Measurements from ENCODE around the gene MRPL52.
A peak's percentile ranks its signal among the peaks of the same experiment; 100 is the strongest.

MRPL52 gene

DNA sequence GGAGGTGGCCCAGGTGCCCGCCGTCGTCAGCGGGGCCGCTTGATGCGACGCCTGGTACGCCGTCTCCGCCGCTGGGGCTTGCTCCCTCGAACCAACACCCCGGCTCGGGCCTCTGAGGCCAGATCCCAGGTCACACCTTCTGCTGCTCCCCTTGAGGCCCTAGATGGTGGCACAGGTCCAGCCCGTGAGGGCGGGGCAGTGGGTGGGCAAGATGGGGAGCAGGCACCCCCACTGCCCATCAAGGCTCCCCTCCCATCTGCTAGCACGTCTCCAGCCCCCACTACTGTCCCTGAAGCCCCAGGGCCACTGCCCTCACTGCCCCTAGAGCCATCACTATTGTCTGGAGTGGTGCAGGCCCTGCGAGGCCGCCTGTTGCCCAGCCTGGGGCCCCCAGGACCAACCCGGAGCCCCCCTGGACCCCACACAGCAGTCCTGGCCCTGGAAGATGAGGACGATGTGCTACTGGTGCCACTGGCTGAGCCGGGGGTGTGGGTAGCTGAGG lies 47.4 kb downstream of the MRPL52 start:
- in situ Hi-C loops (cut with HindIII; ENCODE audit: low pct_ligation_motif_present, low sequenced_read_pairs): no loop called here
- TF ChIP-seq, protein P1, sequence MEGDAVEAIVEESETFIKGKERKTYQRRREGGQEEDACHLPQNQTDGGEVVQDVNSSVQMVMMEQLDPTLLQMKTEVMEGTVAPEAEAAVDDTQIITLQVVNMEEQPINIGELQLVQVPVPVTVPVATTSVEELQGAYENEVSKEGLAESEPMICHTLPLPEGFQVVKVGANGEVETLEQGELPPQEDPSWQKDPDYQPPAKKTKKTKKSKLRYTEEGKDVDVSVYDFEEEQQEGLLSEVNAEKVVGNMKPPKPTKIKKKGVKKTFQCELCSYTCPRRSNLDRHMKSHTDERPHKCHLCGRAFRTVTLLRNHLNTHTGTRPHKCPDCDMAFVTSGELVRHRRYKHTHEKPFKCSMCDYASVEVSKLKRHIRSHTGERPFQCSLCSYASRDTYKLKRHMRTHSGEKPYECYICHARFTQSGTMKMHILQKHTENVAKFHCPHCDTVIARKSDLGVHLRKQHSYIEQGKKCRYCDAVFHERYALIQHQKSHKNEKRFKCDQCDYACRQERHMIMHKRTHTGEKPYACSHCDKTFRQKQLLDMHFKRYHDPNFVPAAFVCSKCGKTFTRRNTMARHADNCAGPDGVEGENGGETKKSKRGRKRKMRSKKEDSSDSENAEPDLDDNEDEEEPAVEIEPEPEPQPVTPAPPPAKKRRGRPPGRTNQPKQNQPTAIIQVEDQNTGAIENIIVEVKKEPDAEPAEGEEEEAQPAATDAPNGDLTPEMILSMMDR (IDR thresholded peaks at IDR 0.05; ENCODE audit: low read depth, low read length, missing control alignments): no peak
- H3K36me3 ChIP-seq (replicated peaks): peaks cover 59% of the 10 kb centered on the region

DNA sequence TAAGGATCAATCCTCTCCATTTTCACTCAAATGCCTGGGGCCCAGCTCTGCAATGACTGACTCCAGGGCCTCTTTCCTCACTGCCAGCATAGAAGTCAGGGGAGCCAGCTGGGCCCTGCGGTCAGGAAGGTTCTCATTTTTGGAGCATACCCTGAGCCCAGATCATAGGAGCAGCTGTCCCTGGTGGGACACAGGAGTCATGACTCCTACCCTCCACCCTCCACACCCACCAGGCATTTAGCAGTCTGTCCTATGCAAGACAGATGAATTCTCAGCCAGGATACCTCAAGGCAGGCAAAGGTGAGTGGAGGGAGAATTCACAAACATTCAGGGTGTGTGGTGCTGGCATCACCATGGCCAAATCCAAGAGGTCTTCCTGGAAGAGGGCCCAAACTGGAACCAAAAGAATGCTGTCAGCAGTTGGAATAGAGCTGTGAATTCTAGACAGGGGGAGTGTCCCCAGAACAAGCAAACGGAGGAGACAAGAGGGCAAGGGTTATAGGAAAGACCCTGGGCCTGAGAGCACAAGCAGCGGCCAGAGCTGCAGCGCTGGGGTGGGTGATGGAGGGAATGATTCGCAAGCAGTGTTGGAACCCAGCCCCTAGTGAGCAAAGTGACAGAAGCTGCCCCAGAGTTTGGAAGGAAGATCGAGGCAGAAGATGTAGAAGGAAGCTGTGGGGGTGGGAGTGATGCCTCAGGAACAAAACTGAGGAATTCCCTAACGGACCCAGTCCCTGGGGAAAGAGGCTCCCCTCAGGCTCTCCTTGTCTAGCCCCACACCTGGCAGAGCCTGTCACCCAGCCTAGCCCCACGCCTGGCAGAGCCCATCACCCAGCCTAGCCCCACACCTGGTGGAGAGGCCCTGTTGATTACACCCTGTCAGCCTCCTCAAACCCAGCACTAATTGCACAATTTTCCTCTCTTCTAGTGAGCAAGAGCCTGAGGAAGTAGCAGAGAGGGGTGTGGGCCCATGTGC lies 48.9 kb downstream of the MRPL52 start:
- TF ChIP-seq, protein P1 (IDR thresholded peaks at IDR 0.05; ENCODE audit: low read depth, low read length, missing control alignments): no peak
- no peak overlapping the region for H3K27ac ChIP-seq
- no peak overlapping the region for H3K4me3 ChIP-seq (ENCODE audit: low read depth, low read length)
- peaks cover 56% of the 10 kb centered on the region for H3K36me3 ChIP-seq (replicated peaks)
- H3K27me3 ChIP-seq (replicated peaks): no peaks in the 10 kb centered on the region
- in situ Hi-C loops (cut with HindIII; ENCODE audit: low pct_ligation_motif_present, low sequenced_read_pairs): no loop called here
- DNase-seq: no peak

More for the DNA sequence above, 47.4 kb downstream of the MRPL52 start:
- Histone ChIP-seq H3K4me3 (ENCODE audit: low read depth, low read length) (no peak overlapping the region), H3K27ac (no peak overlapping the region), H3K27me3 (replicated peaks) (no peaks in the 10 kb centered on the region)
- DNase-seq: no peak

DNA sequence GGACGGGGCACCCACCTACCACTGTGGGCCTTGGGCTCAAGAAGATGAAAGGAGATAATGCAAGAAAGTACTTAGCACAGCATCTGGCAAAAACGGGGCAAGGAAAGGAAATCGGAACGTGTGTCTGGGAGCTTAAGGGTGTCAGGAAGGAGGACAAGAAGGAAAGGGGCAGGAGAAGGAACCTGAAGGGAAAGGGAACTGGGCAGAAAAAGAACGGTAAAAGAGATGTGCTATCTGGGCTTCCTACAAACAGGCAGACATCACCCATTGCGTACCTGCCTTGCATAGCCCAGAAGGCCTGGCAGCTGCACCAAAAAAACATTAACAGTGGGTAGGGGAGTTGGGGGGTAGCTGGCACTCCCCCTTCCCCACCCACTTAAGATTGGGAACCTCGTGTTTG lies 52.4 kb downstream of the MRPL52 start:
- no peak overlapping the region for H3K27ac ChIP-seq
- in situ Hi-C loops (cut with HindIII; ENCODE audit: low pct_ligation_motif_present, low sequenced_read_pairs): no loop called here
- TF ChIP-seq, protein P1 (IDR thresholded peaks at IDR 0.05; ENCODE audit: low read depth, low read length, missing control alignments): no peak
- peaks cover 23% of the 10 kb centered on the region for H3K36me3 ChIP-seq (replicated peaks)
- DNase-seq: no peak
- no peak overlapping the region for H3K4me3 ChIP-seq (ENCODE audit: low read depth, low read length)
- no peaks in the 10 kb centered on the region for H3K27me3 ChIP-seq (replicated peaks)

DNA sequence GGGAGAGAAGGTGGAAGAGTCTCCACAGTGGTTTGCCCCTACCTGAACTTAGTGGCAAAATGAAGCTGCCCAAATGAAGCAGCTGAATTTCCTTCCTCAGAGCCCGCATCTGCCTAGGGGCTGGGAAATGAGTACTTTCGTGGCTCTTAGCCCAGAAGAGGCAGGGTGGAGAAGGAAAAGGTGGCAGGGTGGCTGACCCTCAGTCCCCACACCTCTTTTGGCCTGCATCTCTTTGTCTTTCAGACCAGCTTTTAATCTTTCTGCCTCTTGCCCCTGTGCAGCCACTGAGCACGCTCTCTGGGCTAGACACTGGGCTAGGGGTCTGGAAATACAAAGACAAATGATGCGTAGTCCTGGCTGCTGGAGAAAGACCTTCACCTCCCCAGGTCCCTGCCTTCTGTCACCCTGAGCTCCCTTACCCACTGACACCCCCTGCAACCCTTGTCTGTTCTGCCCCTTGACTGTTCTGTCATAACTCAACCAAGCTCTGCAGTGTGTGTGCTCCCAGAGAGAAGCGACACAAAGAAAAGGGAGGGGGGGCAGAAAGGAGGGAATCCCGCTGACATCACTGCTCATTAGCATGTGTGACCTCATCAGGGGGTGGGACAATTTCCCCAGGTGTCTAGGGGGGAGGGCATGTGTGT lies 53.0 kb downstream of the MRPL52 start:
- TF ChIP-seq, protein P1 (IDR thresholded peaks at IDR 0.05; ENCODE audit: low read depth, low read length, missing control alignments): no peak
- H3K4me3 ChIP-seq (ENCODE audit: low read depth, low read length): no peak overlapping the region
- H3K36me3 ChIP-seq (replicated peaks): peaks cover 17% of the 10 kb centered on the region
- in situ Hi-C loops (cut with HindIII; ENCODE audit: low pct_ligation_motif_present, low sequenced_read_pairs): no loop called here
- no peaks in the 10 kb centered on the region for H3K27me3 ChIP-seq (replicated peaks)
- DNase-seq: peak; percentile 42
- H3K27ac ChIP-seq: no peak overlapping the region

DNA sequence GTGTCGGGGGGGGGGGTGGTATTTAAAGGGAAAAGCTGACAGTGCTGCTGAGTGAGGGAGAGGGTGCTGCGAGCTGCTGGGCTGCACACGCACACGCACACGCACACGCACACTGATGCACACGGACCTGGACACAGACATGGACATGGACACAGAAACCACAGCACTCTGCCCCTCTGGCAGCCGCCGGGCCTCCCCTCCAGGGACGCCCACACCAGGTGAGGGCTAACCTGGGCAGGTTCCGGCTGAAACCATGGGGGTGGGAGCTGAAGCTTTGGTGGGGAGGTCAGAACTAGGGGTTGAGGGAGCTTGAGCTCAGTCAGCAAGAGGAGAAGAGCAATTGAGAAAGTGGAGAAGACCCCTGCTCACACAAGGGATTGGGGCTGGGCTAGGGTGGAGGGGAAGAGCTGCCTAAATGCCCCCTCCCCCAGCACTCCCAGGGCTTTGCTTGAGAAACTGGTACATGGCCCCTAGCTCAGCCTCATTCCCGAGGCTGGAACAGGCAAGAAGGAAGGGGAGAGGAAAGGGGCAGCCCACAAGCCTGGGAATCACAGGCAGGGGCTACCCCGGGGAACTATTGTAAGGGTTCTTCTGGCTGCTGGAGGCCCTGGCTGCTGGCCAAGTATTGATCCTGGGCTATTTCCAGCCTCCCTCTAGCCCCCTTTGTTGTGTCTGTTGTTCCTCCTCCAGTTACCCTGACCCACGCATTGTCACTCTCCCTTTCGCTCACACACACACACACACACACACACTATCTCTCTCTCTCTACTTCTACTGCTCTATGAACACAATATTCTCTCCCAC lies 53.7 kb downstream of the MRPL52 start, which contains the start of gene REM2:
Gene REM2, plus strand, starts transcription at position 50 of the 804 bp plus-strand sequence. Its CDS starts 66 bp downstream, at position 116.
- in situ Hi-C loops (cut with HindIII; ENCODE audit: low pct_ligation_motif_present, low sequenced_read_pairs): no loop called here
- DNase-seq: no peak
- TF ChIP-seq, protein P1 (IDR thresholded peaks at IDR 0.05; ENCODE audit: low read depth, low read length, missing control alignments): no peak
- no peak within 1 kb of the TSS for H3K4me3 ChIP-seq (ENCODE audit: low read depth, low read length)
- no peaks in the 10 kb centered on the region for H3K27me3 ChIP-seq (replicated peaks)
- H3K36me3 ChIP-seq (replicated peaks): peaks cover 10% of the 10 kb centered on the region
- H3K27ac ChIP-seq: no peak within 1 kb of the TSS
